ENCODE measurements around the gene KLHL29. TPM values are rescaled to one million over a fixed set of nuclear protein-coding genes. Genes with fewer than 3 reads are reported as not detected.

The KLHL29 gene
- total and polyA plus RNA-seq, 2 of the 13 experiments (the other 11 are each of a cell fraction or from before 2014, with no cell fraction given), result 0.01 TPM; not detected in 1

- TF ChIP-seq RBFOX2 (IDR thresholded peaks at IDR 0.05; ENCODE audit: low read depth, low read length) (peak; percentile 34; the same call in 1 of the 2 replicates), RXRA (CRISPR knock-in tag; IDR thresholded peaks at IDR 0.05) (peak; percentile 60), SMARCC2 (IDR thresholded peaks at IDR 0.05) (no peak), CEBPZ (IDR thresholded peaks at IDR 0.05; ENCODE audit: low read length) (no peak), ZNF777 (CRISPR knock-in tag; IDR thresholded peaks at IDR 0.05) (0 out of 2 replicates have a peak, but pooled peaks have one; percentile 42), PHF5A (CRISPR knock-in tag; IDR thresholded peaks at IDR 0.05; ENCODE audit: low read depth, unreplicated experiment) (no peak), ZNF670 (CRISPR knock-in tag; IDR thresholded peaks at IDR 0.05; ENCODE audit: borderline replicate concordance) (no peak), ZBTB7B (CRISPR knock-in tag; IDR thresholded peaks at IDR 0.05) (peak; percentile 72; the same call in 1 of the 2 replicates), HNRNPLL (IDR thresholded peaks at IDR 0.05; ENCODE audit: low read depth, low read length, poor library complexity, severe bottlenecking) (peak; percentile 38), FOXP1 (IDR thresholded peaks at IDR 0.05) (no peak), FOXP1 (CRISPR knock-in tag; IDR thresholded peaks at IDR 0.05) (no peak), ZNF101 (CRISPR knock-in tag; IDR thresholded peaks at IDR 0.05; ENCODE audit: borderline replicate concordance, low read depth) (no peak), TEAD3 (CRISPR knock-in tag; optimal IDR thresholded peaks at IDR 0.05; ENCODE audit: borderline replicate concordance) (peak; percentile 84), PITX1 (CRISPR knock-in tag; IDR thresholded peaks at IDR 0.05) (no peak), WIZ (CRISPR knock-in tag; IDR thresholded peaks at IDR 0.05) (peak; percentile 89; the same call in 1 of the 2 replicates), YEATS2 (CRISPR knock-in tag; IDR thresholded peaks at IDR 0.05; ENCODE audit: borderline replicate concordance) (peak; percentile 75; the same call in 1 of the 2 replicates), NFYC (CRISPR knock-in tag; IDR thresholded peaks at IDR 0.05) (peak; percentile 66), U2AF2 (IDR thresholded peaks at IDR 0.05; ENCODE audit: low read depth, low read length) (no peak), NCOA1 (CRISPR knock-in tag; IDR thresholded peaks at IDR 0.05) (no peak), MTA1 (CRISPR knock-in tag; IDR thresholded peaks at IDR 0.05; ENCODE audit: borderline replicate concordance) (no peak), ATF2 (CRISPR knock-in tag; IDR thresholded peaks at IDR 0.05) (peak; percentile 49; the same call in 1 of the 2 replicates)
- TF ChIP-seq, protein P1, sequence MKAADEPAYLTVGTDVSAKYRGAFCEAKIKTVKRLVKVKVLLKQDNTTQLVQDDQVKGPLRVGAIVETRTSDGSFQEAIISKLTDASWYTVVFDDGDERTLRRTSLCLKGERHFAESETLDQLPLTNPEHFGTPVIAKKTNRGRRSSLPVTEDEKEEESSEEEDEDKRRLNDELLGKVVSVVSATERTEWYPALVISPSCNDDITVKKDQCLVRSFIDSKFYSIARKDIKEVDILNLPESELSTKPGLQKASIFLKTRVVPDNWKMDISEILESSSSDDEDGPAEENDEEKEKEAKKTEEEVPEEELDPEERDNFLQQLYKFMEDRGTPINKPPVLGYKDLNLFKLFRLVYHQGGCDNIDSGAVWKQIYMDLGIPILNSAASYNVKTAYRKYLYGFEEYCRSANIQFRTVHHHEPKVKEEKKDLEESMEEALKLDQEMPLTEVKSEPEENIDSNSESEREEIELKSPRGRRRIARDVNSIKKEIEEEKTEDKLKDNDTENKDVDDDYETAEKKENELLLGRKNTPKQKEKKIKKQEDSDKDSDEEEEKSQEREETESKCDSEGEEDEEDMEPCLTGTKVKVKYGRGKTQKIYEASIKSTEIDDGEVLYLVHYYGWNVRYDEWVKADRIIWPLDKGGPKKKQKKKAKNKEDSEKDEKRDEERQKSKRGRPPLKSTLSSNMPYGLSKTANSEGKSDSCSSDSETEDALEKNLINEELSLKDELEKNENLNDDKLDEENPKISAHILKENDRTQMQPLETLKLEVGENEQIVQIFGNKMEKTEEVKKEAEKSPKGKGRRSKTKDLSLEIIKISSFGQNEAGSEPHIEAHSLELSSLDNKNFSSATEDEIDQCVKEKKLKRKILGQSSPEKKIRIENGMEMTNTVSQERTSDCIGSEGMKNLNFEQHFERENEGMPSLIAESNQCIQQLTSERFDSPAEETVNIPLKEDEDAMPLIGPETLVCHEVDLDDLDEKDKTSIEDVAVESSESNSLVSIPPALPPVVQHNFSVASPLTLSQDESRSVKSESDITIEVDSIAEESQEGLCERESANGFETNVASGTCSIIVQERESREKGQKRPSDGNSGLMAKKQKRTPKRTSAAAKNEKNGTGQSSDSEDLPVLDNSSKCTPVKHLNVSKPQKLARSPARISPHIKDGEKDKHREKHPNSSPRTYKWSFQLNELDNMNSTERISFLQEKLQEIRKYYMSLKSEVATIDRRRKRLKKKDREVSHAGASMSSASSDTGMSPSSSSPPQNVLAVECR (CRISPR knock-in tag; IDR thresholded peaks at IDR 0.05; ENCODE audit: borderline replicate concordance), result peak; percentile 51; the same call in 1 of the 2 replicates
- TF ChIP-seq, protein P2, sequence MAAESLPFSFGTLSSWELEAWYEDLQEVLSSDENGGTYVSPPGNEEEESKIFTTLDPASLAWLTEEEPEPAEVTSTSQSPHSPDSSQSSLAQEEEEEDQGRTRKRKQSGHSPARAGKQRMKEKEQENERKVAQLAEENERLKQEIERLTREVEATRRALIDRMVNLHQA (CRISPR knock-in tag; IDR thresholded peaks at IDR 0.05), result no peak
These were observed 273.5 kb downstream of the KLHL29 start (continued) for GRCh38 chr2:23658466-23658942.

Data from HepG2 (cell line).